ENCODE data around the gene COX14. TPM values are rescaled to one million over a fixed set of nuclear protein-coding genes. Genes with fewer than 3 reads are reported as not detected.
A peak's percentile ranks its signal among the peaks of the same experiment; 100 is the strongest.
"Not testable (repeated sequence)": the region's sequence is repeated elsewhere in the genome, so short reads cannot be mapped to it uniquely, and the experiment has no call there.

COX14 gene
- total RNA-seq, 1 donor from 2014 or later, result 34.4 TPM

DNA sequence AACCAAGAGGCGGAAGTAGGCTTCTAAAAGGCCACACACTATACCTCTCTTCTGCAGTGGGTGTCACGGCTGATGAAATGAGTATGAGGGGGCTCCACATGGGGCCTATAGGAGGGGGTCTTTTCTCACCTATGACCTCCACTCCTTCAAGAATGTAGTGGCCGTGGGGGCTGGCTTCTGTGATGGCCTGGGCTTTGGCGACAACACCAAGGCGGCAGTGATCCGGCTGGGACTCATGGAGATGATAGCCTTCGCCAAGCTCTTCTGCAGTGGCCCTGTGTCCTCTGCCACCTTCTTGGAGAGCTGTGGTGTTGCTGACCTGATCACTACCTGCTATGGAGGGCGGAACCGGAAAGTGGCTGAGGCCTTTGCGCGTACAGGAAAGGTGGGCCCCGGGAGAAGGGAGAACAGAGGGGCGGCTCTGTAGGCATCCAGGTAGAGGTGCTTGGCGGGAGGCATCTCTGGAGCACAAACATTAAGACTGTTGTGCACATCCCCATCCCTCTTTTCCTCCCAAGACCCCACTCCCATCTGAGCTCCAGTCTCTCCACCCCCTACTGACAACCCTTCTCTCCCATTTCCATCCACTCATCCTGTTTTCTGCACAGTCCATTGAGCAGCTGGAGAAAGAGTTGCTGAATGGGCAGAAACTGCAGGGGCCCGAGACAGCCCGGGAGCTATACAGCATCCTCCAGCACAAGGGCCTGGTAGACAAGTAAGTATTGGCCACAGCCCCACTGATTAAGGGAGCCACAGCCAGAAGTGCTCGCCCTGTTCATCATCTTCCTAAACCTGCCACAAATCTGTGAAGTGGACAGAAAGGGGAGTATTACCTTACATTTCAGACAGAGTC lies 4.4 kb upstream of the COX14 start:
- no peak for DNase-seq (ENCODE audit: low read depth)

DNA sequence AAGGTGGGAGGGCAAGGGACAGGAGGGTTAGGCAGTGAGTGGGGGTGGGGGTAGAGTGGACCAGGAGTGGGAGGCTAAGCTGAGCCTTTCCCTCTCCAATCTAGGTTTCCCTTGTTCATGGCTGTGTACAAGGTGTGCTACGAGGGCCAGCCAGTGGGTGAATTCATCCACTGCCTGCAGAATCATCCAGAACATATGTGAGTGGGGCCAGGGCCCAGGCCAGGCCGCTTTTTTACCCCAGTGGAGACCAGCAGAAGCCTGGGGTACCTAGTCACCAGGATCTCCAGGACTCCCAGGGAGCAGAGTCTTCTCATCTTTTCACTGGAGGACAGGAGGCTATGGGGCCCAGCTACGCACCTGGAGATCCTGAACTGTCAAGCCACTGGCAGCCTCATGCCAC lies 2.7 kb upstream of the COX14 start:
- DNase-seq (ENCODE audit: low read depth), result no peak

DNA sequence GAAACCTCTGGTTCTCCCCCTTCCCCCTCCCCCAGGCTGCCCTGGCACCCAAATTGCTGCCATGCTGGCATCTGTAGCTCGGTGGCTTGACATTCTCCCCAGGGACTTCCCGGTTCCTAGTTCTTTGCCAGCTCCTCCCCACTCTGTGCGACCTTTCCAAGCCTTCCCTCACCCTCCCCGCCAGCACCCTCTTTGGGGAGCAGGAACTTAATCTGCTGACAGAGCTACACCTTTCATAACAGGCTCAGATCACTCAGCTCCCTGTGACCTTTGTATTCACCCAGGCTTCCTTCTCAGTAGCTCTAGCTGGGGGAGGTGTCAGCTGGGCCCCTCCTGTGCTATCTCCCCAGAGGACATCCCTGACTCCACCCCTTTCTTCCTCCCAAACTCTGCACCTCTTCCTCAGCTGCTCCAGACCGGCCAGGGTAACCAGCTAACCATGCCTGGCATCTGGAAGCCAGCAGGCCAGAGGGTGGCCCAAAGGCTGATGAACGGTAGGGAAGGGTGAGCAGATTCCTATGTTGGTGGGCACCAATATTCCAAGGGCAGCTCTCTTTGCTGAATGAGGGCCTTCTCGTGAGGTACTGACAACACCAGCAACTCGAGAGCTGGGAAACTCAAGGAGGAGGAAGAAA lies 1.8 kb upstream of the COX14 start:
- peak; percentile 76 for DNase-seq (ENCODE audit: low read depth)

DNA sequence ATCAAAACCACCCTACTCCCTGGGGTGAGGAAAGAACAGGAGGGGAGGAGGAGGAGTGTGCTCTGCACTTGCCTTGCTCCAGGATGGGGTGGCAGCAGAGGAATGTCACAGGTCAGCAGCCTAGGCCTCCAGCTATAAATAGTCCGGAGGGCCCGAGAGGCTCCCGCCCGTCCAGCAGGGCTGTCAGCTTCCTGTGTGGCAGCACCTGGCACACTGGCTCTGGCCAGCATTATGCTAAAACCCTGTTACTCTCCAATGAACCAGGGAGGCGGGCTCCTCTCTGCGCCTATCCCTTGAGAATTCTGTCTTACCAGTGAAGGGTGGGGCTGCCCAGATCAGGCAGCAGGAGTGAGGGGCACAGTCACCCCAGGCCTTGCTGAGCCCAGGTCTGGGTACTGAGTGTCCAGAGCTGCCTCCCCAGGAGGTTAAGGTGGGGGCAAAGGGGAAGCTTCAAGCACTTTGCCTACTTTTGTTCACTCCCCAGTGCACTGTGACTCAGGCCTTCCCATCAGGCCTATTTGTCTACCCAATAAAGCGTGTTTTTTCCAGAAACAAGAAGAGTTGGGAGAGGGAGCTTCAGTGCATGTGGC lies 1.2 kb upstream of the COX14 start:
- peak; percentile 93 for DNase-seq (ENCODE audit: low read depth)

DNA sequence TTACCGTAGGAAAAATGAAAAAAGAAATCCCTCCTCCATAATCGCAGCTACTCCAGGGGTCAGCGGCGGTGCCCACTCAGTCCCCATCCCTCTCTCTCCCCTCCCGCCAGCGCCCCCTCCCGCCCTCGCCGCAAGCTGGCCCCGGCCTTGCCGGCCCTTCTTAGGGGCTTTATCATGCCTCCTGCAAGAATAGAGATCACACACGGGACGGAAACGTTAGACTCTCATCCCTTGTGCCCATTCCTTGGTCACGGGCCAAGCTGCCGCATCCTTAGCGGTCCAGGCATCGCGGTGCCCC lies 692 bp upstream of the COX14 start:
- DNase-seq (ENCODE audit: low read depth), result no peak

DNA sequence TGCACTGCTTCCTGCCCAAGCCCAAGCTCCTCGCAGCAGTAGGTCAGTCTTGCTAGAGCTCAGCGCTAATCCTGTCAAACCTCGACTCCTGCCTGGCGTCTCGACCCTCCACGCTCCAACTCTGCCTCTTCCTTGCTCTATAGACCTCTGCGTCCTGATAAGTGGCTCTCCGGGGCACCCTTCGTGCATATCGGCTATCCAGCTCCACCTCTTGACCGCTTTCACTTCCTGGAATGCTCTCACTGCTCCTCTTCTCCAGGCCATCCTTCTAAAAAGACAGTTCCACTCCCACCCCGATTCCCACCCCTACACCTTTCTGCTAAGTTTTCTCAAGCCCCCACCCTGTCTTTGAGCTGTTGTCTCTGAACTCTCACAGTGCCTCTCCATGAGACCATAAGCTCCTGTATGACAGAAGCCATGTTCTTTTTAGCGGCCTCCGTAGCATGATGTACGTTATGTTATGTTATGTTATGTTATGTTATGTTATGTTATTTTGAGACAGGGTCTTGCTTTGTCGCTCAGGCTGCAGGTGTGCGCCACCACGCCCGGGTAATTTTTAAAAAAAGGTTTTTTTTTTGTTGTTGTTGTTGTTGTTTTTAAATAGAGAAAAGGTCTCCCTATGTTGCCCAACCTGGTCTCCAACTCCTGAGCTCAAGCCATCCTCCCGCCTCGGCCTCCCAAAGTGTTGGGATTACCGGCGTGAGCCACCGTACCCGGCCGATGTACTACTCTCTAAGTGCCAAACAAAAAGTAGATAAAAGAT lies 601 bp downstream of the COX14 start:
- DNase-seq (ENCODE audit: low read depth), result no peak

DNA sequence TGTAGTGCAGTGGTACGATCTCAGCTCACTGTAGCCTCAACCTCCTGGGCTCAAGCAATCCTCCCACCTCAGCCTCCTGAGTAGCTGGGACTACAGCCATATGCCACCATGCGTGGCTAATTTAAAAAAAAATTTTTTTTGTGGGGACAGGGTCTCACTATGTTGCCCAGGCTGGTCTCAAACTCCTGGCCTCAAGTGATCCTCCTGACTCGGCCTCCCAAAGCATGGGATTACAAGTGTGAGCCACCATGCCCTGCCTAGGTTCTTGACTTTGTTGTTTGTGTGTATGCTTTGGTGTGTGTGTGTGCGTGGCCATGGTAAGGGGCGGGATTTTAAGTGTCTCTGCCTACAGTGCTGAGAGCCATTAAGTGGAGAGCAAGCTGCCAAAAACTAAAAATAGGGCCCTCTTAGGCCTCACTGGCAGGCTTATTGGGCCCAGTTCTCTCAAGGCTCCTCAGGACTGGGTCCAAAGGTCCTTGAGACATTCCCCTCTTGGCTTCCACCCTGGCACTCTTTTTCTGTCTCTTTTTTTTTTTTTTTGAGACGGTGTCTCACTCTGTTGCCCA lies 5.1 kb downstream of the COX14 start:
- DNase-seq (ENCODE audit: low read depth), result no peak

DNA sequence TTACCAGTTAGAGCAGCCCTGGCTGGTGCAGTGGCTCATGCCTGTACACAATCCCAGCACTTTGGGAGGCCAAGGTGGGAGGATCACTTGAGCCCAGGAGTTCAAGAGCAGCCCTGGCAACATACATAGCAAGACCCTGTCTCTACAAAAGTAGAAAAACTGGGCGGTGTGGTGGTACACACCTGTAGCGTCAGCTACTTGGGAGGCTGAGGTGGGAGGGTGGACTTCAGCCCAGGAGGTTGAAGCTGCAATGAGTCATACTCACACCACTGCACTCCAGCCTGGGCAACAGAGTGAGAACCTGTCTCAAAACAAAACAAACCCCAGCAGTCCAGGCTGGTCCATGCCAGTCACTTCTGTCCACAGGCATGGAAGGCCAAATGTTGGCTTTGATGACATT lies 7.4 kb downstream of the COX14 start:
- no peak for DNase-seq (ENCODE audit: low read depth)

DNA sequence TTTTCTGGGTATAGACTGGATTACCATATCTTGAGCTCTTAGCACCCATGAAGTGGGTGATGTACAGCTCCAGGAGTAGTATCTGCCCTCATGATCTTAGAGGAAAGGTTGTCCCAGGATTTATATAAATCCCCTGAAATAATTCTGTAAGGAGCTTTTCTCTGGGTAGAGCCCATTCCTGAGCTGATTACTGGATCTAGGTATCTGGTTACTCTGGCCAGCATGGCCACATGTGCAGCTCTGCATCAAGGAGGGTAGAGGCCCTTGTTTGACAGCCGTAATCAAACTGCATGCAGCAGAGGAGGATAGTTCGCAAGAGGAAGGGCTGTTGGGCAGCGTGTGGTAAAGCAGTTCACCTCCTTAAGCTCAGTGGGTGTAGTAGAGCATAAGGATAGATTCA lies 8.5 kb downstream of the COX14 start:
- DNase-seq (ENCODE audit: low read depth), result no peak

DNA sequence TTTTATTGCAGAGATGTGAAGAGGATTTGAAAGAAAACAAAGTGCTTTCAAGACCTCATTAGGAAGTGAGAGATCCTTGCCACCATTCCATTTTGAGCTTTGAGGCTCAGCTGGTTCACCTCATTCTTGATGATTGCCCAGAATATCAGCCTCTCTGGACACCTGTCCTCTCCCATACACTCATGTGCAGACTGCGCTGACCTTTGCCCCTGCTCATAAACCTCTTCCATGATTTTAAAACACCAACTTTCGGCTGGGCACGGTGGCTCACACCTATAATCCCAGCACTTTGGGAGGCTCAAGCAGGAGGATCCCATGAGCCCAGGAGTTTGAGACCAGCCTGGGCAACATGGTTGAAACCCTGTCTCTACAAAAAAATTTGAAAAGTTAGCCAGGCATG lies 8.9 kb downstream of the COX14 start:
- DNase-seq (ENCODE audit: low read depth), result no peak

DNA sequence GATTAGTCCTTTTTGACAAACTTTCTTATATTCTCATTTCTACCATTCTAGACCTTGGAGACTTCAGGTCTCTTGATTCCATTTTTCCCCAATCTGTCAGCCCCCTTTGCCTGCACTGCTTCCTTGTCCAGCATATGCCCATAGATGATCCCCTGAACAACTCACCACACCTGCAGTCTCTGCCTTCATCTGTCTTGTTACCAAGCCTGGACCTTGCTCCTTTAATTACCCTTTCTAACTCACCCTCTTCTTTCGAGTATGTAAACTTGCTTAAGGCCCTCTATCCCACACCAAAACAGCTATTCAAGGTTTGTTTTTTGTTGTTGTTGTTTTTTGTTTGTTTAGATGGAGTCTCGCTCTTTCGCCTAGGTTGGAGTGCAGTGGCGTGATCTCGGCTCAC lies 9.6 kb downstream of the COX14 start:
- no peak for DNase-seq (ENCODE audit: low read depth)

DNA sequence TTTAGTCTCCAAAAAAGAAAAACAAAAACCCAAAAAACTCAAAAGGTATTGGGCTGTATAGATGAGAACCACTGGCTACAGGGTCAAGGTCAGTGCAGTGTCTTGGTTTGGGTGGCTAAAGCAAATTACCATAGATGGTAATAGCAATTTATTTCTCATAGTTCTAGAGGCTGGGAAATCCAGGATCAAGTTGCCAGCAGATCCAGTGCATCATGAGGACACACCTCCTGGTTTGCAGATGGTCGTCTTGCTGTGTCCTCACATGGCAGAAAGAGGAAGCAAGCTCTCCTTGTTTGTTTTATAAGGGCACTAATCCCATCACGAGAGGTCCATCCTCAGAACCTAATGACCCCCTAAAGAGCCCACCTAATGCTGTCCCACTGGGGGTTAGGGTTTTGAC lies 11.2 kb downstream of the COX14 start:
- DNase-seq (ENCODE audit: low read depth), result no peak

DNA sequence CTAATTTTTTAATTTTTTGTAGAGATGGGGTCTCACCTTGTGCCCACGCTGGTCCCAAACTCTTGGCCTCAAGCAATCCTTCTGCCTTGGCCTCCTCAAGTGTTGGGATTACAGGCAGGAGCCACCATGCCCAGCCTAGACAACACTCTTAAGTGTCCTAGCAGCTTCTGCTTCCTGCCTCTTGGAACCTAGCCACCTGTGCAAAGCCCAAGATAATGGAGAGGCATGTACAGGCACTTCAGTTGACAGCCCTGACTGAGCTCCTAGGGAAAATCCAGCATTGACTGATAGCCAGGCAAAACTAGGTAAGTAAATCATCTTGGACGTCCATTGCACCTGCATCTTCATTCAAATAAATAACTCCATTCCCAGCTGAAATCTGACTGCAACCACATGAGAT lies 15.5 kb downstream of the COX14 start:
- DNase-seq (ENCODE audit: low read depth), result no peak

DNA sequence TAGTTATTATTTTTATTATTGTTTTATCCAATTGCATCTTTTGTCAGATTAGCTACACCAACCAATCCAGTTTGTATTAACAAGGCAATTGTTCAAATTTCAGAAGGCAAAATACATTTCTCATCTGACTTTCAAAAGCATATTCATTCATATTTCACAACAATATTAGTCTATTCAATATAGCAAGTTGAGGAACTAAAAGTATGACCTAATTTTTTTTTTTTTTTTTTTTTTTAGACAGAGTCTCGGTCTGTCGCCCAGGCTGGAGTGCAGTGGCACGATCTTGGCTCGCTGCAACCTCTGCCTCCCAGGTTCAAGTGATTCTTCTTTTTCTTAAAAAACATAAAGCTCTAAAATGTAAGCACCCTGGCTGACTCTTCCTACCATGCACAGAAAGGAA lies 17.3 kb downstream of the COX14 start:
- DNase-seq (ENCODE audit: low read depth), result no peak

DNA sequence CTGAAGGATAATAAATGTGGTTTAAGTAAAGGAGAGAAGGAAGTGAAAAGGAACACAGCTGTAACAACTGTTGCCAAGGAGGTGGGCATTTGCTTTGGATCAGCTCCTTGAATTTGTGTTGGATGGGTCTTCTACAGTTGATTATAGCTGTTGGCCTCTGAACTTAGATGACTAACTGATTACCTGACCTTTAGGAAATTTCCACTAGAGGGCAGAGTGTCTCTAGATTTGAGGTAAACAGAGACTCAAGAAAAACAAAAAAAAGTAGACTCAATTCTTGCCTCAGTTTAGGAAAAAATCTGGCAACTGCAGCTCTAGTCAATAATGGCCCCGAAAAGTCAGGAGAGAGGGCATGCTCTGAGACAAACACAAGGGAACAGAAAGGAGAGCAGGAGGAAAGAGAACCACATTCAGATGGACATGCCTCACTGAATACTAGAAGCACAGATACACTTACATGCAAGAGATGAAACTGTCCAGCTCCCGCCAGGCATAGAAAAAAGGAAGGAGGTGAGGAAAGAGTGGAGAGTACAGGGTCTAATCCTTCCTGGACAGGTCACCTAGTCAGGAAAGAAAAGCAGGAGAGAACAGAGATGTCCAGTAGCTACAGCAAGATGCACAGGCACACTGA lies 20.6 kb downstream of the COX14 start:
- peak; percentile 54 for DNase-seq (ENCODE audit: low read depth)

DNA sequence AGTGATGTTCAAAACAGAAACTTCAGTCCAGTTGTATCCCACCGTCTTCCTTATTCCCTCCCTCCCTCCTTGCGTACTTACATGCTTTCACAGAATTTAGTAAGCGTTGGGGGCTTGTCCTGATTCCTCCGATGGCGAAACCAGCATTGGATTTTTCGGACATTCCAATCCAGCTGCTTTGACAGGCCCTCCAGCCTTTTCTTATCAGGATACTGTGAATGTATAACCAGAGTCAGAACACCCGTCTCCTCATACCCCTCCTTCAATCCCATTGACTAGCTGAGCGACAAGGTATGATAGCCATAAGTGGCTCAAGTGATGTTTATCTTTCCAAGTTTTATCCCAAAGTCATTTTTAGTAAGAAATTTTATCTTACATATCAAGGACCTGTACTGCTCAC lies 31.0 kb downstream of the COX14 start:
- no peak for DNase-seq (ENCODE audit: low read depth)

DNA sequence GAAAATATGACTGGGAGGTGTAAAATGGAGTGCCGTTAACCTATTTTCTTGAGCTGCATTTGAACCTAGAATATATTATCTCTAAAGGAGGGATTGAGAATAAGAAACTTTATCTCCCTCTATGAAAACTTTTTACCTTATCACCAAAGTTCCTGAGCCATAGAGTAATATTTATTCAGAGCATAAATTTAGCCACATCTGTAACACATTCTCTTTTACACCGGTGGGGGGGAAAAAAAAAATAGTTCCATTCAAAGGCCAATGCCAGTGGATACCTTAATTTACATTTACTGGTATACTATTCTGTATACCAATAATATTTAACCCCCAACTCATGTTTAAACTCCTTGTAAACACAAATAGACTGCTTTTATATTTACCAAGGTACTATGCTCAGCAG lies 33.4 kb downstream of the COX14 start:
- DNase-seq (ENCODE audit: low read depth), result no peak

DNA sequence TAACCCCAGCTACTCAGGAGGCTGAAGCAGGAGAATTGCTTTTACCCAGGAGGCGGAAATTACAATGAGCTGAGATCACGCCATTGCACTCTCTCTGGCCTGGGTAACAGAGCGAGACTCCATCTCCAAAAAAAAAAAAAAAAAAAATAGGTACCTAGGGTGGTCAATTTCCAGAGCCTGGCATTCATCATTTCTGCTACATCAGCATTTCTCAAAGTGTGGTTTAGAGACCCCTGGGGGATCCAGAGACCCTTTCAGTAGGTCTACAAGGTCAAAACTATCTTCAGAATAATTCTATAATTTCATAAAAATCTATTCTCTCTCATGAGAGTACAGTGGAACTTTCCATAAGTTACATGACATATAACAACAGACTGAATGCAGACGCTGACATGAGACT lies 35.2 kb downstream of the COX14 start:
- no peak for DNase-seq (ENCODE audit: low read depth)

DNA sequence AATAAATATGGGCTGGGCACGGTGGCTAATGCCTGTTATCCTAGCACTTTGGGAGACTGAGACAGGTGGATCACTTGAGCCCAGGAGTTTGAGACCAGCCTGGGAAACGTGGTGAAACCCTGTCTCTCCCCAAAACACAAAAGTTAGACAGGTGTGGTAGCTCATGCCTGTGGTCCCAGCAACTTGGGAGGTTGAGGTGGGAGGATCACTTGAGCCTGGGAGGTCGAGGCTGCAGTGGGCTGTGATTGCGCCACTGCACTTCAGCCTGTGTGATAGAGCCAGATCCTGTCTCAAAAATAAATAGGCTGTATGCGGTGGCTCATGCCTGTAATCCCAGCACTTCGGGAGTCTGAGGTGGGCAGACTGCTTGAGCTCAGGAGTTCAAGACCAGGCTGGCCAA lies 36.0 kb downstream of the COX14 start:
- not testable (repeated sequence) for DNase-seq (ENCODE audit: low read depth)

DNA sequence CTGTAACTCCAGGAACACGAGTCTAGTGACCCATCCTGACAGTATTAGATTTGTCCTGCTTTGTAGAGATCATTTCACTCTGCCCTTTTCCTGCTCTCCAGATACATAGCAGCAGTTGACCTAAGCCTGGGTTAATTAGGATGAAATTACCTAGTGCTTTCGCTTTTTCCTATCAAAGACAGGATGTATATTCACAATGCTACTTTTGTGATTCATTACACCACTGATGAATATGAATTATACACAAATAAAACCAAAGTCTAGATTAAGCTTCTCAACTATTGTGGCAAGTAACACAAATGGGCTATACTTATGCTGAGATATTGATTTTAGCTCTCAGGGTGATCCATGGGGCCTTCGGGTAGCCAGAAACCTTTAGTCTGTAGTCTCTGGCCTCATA lies 37.3 kb downstream of the COX14 start:
- DNase-seq (ENCODE audit: low read depth), result no peak

DNA sequence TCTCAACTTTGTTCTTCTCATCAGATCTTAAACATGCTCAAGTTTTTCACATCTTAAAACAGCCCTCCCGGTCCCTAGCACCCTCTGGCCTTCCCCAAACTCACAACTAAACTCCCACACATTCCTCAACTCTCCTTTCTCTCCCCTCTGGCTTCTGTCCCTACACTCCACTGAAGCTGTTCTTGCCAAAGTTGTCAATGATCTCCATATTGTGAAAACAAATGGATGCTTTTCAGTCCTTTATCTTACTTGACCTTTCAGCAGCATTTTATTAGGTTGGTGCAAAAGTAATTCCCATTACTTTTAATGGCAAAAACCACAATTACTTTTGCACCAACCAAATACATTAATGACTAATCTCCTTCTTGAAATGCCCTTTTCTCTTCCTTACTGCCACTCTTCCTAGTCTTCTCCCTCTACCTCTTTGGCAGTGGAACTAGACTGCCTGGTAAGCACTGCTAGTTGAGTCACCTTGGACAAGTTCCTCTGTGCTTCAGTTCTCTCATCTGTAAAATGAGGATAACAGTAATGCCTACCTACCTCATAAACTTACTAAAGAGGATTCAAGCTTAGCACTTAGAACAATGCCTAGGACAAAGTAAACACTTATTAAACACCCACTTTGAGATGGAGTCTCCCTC lies 39.1 kb downstream of the COX14 start:
- DNase-seq (ENCODE audit: low read depth), result no peak
